Epithelial cell of prostate (primary cell): ENCODE results near the gene C9orf43.
"Not testable (repeated sequence)": the region's sequence is repeated elsewhere in the genome, so short reads cannot be mapped to it uniquely, and the experiment has no call there.

Experiments used
- DNase-seq: peaks from one replicate; pipeline ENCODE4 v3.0.0-alpha.2; 2011; ENCODE audit warnings: low read depth, low spot score
- H3K27ac ChIP-seq: fragments of 450-650 bp; 2 replicates; pipeline ENCODE4 v1.5.1; 2017; ENCODE audit warnings: mild to moderate bottlenecking

C9orf43 gene

GRCh38 chr9:113380869-113381378, 29.6 kb upstream of the C9orf43 start:
- no peak for DNase-seq
- no peak overlapping the region for H3K27ac ChIP-seq

- peak overlapping the region; percentile 42 for H3K27ac ChIP-seq
- DNase-seq = not testable (repeated sequence)
Measured at GRCh38 chr9:113381441-113381840, 29.1 kb upstream of the C9orf43 start.

- peak; percentile 43 for DNase-seq
- peak overlapping the region; percentile 42 for H3K27ac ChIP-seq
Measured at GRCh38 chr9:113381909-113382411, 28.6 kb upstream of the C9orf43 start.

GRCh38 chr9:113386571-113387393, 23.8 kb upstream of the C9orf43 start:
- no peak for DNase-seq
- H3K27ac ChIP-seq = no peak overlapping the region

DNA sequence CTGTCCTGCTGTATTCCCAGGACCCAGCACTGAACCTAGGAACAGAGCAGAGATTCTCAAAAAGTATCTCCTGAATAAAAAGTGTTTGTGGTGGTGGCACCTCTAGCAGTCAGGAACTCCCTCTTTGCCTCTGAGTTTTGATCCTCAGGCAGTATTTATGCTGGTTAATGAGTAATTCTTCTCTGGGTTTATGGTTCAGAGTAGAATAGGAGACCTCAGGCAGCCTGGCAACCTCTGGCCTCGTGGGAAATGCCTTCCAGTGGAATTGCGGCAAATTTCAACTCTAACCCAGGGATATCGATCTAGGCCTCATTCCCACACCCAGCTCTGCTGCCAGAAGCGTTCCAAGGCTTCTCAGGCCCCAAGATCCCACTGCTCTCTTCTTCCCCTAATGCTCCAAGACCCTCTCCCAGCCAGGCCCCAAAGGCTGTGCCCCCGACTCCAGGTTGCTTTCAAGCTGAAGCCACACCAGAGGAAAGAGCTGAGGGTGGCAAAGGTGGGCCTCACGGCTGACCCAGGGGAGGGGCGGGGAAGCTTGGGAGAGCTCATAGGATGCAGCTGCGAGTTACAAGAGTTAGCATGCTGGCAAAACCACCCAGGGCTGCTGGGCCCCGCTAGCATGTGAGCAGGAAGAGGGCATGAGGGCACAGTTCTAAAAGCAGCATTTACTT, 22.9 kb upstream of the C9orf43 start:
- DNase-seq = no peak
- H3K27ac ChIP-seq = no peak overlapping the region

DNA sequence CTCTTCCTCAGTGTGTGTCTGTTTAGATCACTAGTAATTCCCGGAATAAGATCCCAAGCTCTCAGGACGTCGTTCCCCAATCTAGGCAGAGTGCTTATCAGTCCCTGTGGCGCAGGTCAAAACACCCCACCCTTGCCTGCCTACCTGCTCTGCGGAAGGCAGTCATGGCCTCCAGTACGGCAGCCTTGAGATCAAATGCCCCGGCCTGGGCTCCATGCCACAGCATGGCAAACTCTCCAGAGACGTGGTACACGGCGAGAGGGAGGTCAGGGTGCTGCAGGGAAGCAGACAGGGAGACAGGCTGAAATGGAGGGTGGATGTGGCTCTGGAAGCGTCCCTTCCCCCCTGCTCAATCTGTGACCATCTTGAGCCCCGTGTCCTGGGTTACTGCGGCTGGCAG, 21.7 kb upstream of the C9orf43 start:
- DNase-seq = no peak
- H3K27ac ChIP-seq = no peak overlapping the region

DNA sequence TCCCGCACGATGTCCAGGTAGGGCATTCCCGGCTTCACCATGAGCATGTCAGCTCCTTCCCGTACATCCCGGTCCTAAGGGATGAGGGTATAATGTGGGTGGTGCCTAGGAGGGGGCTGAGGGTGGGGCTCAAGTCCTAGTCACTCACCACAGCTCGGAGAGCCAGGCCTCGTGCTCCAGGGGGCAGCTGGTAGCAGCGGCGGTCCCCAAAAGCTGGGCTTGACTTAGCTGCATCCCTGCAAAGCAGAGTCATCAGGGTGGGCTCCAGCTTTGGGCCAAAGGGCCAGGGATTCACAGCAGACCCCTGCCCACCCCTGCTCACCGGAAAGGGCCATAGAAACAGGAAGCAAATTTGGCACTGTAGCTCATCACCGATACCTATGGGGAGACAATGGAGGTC, 21.1 kb upstream of the C9orf43 start:
- H3K27ac ChIP-seq = no peak overlapping the region
- DNase-seq = no peak

- no peak for DNase-seq
- no peak overlapping the region for H3K27ac ChIP-seq
Measured at GRCh38 chr9:113390192-113390960, 20.2 kb upstream of the C9orf43 start.

GRCh38 chr9:113391917-113392316, 18.6 kb upstream of the C9orf43 start:
- H3K27ac ChIP-seq = no peak overlapping the region
- DNase-seq = no peak

DNA sequence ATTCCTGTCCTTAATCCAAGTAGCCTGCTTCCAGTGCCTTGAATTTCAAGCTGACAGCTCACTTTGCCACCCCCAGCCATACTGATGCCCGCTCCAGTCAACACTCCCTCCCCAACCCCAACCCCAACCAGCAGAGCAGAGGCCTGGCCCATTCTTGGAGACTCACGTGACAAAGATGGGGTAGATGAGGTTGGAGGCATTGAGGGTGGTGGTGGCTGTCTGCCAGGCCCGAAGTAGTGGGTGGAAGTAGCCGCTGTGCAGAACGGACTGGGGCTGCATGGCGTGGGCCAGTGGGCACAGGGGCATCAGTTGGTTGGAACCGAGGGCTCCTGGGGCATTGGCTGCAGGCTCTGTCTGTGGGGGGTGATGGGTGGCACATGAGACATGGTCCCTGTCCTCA, 17.3 kb upstream of the C9orf43 start:
- DNase-seq = no peak
- no peak overlapping the region for H3K27ac ChIP-seq

- no peak for DNase-seq
- H3K27ac ChIP-seq = no peak overlapping the region
Measured at GRCh38 chr9:113395000-113395861, 15.3 kb upstream of the C9orf43 start.

DNA sequence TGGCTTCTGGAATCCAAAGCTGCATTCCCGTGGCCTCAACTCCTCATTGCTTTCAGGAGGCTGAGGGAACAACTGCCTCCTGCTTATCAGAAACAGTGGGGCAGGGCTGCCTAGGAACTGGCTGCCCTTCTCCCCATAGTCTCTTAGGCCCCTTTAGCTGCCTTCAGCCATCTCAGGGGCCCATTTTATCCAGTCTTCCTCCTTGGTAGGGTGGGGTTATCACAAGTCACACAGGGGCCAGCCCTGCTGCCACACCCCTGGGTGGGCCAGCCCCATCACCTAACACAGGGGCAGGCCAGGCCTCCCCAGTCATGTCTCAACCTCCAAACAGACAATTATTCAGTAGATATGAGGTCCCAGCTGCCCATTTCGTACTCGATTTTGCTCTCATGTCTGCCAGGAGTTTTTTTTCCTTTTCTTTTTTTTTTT, 13.3 kb upstream of the C9orf43 start:
- H3K27ac ChIP-seq = no peak overlapping the region
- DNase-seq = no peak

- DNase-seq = no peak
- H3K27ac ChIP-seq = no peak overlapping the region
Measured at GRCh38 chr9:113398796-113399195, 11.8 kb upstream of the C9orf43 start.

DNA sequence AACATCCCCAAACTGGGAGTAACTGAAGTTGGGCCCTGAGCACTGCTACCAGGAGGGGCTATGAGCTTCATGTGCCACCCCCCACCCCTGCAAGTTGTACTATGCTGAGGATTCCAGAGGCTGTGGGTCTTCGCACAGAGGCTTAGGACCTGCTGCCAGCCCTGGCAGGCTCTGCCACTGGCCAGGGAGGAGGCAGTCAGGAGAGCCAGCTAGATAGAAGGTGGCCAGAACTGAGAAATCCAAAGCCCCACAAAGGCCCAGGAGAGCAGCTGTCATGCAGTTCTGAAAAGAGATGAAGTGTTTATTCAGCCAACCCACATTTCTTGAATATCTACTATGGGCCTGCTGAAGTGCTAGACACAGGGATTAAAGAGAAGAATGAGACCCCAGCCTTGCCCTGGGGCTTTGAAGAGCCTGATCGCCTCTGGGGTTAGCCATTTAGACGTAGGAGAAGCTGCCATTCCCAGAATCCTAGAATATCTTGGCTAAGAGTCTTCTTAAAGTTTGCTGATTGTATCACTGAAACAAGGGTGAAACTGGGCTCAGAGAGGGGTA, 10.8 kb upstream of the C9orf43 start:
- no peak for DNase-seq
- H3K27ac ChIP-seq = no peak overlapping the region

DNA sequence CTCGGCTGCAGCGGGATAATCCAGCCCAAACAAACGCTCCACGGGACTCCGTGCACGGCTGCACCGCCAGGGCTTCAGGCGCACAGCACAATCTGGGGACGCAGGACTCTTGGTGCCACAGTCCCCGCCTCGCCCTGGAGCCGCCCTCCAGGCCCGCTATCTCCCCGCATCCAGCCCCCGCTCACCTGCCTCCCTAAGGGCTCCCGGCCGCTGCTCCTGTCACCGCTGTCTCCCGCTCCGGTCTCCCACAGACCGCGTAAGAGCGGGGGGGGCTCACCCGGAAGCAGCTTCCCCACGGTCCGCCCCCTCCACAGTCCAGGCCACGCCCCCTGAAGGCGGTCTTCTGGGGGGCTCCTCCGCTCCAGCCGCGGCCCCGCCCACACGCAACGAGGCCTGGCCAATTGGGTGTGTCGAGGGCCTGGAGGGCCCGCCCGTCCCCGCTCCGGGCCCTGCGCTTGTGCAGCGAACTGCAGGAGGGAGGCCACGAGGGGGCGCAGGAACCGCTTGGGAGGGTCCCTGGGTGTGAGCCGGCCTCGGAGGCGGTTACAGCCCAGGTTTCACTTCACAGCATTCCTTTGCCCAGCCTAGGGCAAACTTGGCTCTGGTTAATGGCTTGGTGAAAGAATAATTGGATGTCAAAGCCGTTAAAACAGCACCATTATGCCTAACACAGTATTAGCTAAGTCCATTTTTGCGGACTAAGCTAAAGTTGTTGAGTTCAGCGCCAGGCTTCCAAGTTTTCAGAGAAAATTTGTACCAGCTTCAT, 9.3 kb upstream of the C9orf43 start, which contains the start of gene ALAD:
TSS of gene ALAD (minus strand) at position 258 of the 766 bp plus-strand sequence. CDS start 7,725 bp downstream, outside the sequence.
- H3K27ac ChIP-seq = peak within 1 kb of the TSS; percentile 12
- peak; percentile 79 for DNase-seq

DNA sequence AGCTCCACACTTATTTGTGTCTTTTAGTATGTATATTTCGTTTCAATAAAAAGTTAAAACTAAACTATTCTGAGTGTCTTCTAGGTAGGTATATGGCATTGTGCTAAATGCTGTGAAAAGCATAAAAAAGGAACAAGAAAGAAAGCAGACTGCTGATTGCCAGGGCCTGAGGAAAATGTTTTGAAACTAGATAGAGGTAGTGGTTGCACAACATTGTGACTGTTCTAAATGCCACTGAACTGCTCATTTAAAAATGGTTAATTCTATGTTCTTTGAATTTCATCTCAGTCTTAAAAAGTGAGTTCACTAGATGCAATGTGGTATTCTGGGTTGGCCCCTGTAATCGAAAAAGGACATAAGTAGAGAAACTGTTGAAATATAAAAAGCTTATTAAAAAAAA, 6.9 kb upstream of the C9orf43 start:
- no peak overlapping the region for H3K27ac ChIP-seq
- no peak for DNase-seq

DNA sequence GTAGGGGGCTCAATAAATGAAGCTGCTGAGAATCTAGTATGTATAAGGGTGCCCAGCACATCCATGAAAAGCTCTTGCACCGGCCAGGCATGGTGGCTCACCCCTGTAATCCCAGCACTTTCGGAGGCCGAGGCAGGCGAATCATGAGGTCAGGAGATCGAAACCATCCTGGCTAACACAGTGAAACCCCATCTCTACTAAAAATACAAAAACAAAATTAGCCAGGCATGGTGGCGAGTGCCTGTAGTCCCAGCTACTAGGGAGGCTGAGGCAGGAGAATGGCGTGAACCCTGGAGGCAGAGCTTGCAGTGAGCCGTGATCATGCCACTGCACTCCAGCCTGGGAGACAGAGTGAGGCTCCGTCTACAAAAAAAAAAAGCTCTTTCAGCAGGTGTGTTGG, 4.2 kb upstream of the C9orf43 start:
- not testable (repeated sequence) for DNase-seq, H3K27ac ChIP-seq

DNA sequence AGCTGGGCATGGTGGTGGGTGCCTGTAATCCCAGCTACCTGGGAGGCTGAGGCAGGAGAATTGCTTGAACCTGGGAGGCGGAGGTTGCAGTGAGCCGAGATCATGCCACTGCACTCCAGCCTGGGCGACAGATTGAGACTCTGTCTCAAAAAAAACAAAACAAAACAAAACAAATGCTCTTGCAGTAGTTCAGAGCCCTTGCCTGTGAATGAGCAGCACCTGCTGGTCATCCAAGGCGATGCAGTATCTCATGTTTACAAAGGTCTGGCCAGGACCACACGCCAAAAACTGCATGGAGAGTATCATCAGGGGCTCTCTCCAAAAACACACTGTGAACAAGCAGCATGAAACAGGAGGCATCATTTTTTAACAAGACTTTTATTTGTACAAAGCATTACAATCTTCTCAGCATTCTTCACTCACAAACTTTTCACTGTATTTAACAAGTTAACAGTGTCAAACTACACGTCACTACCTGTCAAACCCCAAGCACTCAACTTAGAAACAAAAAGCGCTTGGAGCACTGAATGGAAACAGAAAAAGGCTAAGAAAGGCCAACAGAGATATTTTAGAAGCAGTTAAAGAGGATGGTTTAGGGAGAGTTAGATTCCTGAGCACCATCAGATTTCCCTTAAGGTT, 3.6 kb upstream of the C9orf43 start:
- DNase-seq, H3K27ac ChIP-seq: not testable (repeated sequence)
